DMS79 (cell line): Measurements from ENCODE around the gene IRAK1.

Experiments
- DNase-seq: peaks from one replicate; lab custom pipeline; 2025; lab: John Stamatoyannopoulos, UW

Gene IRAK1

GRCh38 chrX:154040307-154040756 is 20.6 kb upstream of the IRAK1 start:
- DNase-seq: no peak

GRCh38 chrX:154039577-154039976 is 19.9 kb upstream of the IRAK1 start:
- no peak for DNase-seq

- DNase-seq: no peak
These were observed 19.0 kb upstream of the IRAK1 start for GRCh38 chrX:154038656-154039055.

- DNase-seq: no peak
These were observed 18.1 kb upstream of the IRAK1 start for GRCh38 chrX:154037754-154038153.

GRCh38 chrX:154036513-154036912 is 16.8 kb upstream of the IRAK1 start:
- no peak for DNase-seq

- DNase-seq: no peak
These were observed 14.1 kb upstream of the IRAK1 start for GRCh38 chrX:154033848-154034247.

GRCh38 chrX:154032653-154033052 is 13.0 kb upstream of the IRAK1 start:
- no peak for DNase-seq

GRCh38 chrX:154032160-154032559 is 12.5 kb upstream of the IRAK1 start:
- DNase-seq: no peak

- DNase-seq: no peak
These were observed 11.1 kb upstream of the IRAK1 start for GRCh38 chrX:154030715-154031305.

- DNase-seq: no peak
These were observed 10.6 kb upstream of the IRAK1 start for GRCh38 chrX:154030266-154030665.

- no peak for DNase-seq
These were observed 9.7 kb upstream of the IRAK1 start for GRCh38 chrX:154029439-154029838.

- DNase-seq: no peak
These were observed 8.9 kb upstream of the IRAK1 start for GRCh38 chrX:154028502-154029184.

GRCh38 chrX:154027986-154028385 is 8.3 kb upstream of the IRAK1 start:
- no peak for DNase-seq

- no peak for DNase-seq
These were observed 7.3 kb upstream of the IRAK1 start for GRCh38 chrX:154027022-154027402.

GRCh38 chrX:154026136-154027021 is 6.7 kb upstream of the IRAK1 start:
- no peak for DNase-seq

GRCh38 chrX:154025230-154025629 is 5.5 kb upstream of the IRAK1 start:
- DNase-seq: no peak

- DNase-seq: no peak
These were observed 4.6 kb upstream of the IRAK1 start for GRCh38 chrX:154024271-154024670.

- DNase-seq: no peak
These were observed 3.7 kb upstream of the IRAK1 start for GRCh38 chrX:154023276-154024000.

GRCh38 chrX:154022108-154022507 is 2.4 kb upstream of the IRAK1 start:
- no peak for DNase-seq

- DNase-seq: no peak
These were observed 1.5 kb upstream of the IRAK1 start for GRCh38 chrX:154021131-154021611.

GRCh38 chrX:154020536-154021115 is 924 bp upstream of the IRAK1 start:
- DNase-seq: no peak
